Cardiac septum (tissue), 1 donor: ENCODE results near the gene UVSSA. TPM values are rescaled to one million over a fixed set of nuclear protein-coding genes. Genes with fewer than 3 reads are reported as not detected.
"Not testable (repeated sequence)": the region's sequence is repeated elsewhere in the genome, so short reads cannot be mapped to it uniquely, and the experiment has no call there.

Experiments
- DNase-seq: peaks from one replicate; pipeline ENCODE4 v3.0.0-alpha.2; 2020; ENCODE audit warnings: low spot score
- intact Hi-C: fragments of 100-400 bp; cut with DNase I; formaldehyde crosslinking; loops from one replicate; pipeline ENCODE4 v1.14.0; 2022
- total RNA-seq: library from RNA; stranded (reverse); fragmentation: NEBNext Ultra II Directional; extraction: Animal tissue kit (Norgen Biotek cat#: 25700); gene quantifications from one replicate; pipeline ENCODE4 v1.2.1, GENCODE V29; 2021
- donor health status: DM: no; HTN: no; CAD: no.

UVSSA gene
- total RNA-seq, 1 donor from 2014 or later: 10.4 TPM

DNA sequence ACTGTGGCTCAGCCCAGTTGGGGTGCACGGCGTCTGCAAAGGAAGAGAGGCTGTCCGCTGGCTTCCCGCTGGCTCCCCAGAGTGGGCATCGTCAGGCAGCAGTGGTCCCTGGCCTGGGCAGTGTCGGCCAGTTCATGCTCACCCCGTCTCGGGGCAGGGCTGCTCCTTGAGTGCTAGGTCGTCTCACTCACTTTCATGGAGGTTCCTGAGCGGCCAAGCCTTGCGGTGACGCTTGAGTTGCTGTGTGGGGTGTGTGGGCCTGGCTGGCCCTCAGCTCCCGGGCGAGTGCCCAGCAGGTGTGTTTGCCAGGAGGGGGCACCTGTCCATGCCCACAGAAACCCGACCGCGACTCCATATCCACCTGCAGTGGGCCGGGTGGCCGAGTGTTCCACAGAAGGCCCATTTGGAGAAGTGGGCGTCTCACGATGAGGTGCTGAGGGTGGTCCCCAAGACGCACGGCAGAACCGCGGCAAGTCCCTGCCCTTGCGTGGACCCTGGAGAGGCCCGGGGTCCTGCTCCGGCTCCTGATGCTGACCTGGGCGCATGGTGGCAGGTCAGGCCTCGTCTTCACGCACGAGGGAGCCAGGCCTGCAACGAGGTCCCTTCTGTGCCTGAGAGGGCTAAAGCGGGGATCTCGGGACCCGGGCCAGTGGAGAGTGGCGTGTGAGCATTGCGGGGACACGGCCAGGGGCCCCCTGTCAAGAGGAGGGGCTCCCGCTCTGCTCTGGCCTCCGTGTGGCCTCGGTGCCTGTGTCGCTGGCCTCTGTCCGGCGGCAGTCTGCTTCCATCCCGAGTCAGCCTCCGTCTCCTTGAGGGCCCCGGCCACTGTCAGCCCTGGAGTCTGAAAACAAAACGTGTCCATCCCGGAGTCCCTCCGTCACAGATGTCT, 18.5 kb upstream of the UVSSA start:
- intact Hi-C loops: no loop called here
- DNase-seq: no peak

DNA sequence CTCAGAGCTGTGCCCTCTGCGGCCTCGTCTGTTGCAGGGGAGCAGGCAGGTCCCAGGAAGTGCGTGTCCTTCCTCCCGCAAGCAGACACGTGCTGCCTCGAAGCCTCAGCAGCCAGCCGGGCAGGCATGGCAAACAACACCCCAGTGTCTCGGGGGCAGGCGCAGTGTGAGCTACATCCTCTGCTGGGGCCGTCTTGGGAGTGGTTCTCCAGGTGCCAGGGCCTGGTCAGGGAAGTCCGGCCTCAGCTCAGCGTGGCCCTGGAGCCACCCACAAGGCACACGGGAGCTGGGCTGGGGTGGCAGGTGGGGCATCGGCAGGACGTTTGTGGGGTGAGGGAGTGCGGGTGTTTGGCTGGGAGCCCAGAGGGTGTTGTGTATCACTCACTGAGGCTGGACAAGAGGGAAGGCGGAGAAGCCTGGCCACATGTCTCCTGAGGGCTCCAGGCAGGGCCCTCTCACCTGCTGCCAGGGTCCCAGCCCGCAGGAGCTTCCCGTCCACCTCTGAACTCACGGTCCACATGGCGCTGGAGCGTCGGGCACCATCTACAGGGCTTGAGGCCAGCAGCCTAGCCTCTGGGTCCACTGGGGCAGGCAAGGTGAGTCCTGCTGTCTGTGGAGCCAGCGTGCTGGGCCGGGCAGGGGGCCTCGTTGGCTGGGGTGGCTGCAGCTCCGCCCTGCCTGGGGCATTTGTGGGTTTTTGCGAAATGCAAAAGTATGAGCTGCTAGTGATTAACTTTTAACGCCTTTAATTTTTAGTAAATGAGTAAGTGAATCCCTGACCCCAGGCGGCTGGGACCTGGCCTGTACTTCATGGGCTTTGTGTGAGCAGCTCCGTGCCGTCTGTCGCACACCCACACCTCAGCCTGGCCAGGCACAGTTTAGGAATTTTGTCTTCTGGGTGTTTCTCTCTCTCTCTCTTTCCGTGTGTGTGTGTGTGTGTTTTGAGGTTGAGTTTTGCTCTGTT, 17.3 kb upstream of the UVSSA start:
- intact Hi-C loops: no loop called here
- DNase-seq: no peak

DNA sequence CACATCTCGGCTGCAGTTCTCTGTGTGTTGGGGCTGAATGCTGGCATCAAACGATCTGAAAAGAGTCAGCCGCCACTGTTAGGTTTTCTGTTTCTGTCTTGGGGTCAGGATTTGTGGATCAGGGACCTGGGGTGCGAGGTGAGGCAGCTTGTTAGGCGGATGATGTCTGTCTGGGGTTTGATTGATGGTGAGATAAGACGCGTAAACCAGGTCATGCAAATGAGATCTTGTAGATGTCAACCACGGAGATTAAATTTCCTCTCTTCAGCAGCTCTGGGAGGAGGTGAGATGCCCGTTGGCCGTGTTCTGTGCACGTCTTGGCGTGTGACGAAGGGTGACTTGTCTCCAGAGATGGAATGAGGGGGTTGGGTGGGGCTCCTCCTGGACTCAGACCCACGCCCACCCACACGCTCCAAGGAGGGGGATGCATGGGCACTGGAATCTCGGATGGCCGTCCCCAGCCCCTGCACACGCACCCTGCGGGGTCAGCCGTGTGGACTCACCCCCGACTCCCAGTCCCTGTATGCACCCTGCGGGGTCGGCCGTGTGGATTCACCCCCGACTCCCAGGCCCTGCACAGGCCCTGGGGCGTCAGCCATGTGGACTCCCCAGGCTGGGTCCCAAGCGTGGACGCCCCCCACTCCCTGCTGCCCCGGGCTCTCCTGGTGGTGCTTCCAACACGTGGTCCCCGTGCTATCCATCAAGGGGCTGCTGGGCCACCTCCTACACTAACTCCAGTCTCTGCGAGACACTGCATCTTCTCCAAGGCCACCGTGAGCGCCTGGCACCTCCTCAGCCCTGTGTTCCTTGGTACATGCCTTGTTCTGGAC, 16.0 kb upstream of the UVSSA start:
- no peak for DNase-seq
- intact Hi-C loops: no loop called here

DNA sequence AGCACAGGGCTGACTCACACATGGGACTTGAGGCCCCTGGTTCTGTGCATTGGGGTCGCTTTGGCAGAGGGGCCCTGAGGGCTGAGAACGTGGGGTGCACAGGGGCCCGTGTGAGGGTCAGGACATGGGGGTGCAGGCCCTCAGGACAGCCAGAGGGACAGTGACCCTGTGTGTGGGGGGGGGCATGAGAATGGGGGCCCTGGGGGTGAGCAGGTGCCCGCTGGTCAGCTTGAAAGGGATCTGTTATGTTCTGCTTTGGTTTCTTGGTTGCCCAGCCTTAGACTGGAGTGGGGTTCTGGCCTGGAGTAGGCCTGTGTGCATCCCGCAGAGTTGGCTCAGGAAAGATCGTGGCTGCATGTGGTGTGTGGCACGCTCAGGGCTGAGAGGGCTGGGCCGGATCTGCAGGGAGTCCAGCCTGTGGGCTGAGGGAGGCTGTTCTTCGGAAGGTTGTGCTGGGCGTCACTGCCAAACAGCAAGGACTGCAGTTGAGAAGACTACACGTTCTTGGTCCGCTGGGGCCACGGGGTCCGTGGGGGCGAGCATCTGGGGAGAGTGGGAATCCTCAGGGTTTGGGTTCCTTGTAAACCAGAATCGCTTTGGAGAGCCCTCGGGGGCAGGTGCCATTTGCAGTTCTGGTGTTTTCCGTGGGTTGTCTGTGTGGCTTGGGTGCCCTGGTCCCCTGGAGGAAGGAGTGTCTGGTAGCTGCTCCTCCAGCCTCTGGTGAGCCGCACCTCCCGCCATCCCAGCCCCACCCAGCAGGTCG, 15.2 kb upstream of the UVSSA start:
- DNase-seq: no peak
- intact Hi-C loops: no loop called here

DNA sequence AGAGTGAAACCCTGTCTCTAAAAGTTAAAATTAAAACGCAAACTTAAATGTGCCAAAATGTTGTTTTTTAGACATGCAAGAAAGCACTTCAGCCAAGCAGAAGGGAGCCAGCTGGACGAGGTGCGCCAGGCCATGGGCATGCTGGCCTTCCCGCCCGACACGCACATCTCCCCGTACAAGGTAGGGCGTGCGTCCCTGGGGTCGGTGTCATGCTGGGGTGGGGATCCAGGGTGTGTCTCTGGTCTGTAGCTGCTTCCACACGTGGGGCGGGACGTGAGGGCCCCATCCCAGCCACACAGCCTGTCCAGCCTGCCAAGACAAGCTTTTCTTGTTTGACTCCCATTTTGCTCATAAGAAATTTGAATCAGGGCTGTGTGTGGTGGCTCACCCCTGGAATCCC, 14.3 kb upstream of the UVSSA start:
- no peak for DNase-seq
- intact Hi-C loops: no loop called here

DNA sequence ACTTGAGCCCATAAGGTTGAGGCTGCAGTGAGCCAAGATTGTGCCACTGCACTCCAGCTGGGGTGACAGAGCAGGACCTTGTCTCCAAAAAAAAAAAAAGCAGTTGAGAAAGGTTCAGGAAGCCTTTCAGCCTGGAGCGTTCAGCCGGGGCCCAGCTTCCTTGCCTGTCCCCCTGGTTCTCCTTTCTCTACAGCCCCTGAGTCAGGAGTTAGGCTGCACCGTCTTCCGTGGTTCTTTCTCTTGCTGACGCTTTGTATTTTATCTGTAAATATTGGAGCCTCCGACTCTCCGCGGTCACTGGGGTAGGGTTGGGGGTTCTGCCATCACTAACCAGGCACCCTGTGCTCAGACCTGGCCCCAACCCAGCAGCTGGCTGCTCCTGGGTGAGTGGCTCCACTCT, 13.8 kb upstream of the UVSSA start:
- DNase-seq: no peak
- intact Hi-C loops: no loop called here

DNA sequence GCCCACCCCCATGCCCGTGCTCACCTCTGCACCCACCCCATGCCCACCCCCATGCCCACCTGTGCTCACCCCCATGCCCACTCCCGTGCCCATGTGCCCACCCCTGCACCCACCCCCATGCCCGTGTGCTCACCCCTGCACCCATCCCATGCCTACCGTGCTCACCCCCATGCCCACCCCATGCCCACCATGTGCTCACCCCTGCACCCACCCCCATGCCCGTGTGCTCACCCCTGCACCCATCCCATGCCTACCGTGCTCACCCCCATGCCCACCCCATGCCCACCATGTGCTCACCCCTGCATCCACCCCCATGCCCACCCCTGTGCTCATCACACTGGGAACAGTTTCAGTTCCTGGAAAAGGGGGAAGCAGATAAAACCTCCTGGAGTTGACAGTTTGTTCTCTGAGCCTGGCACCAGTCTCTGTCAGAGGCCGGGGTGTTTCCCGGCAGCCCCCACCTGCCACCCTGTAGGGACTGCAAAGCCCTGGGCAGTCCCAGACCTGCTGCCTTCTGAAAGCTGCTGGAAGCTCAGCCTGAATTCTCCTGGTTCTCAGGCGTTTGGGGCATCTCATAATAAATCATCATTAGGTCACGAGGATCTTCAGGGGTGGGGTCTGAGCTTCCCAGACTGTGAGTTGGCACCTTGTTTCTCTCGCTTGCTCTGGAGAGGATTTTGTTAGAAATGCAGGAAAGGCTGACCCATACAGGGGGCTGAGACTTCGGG, 13.0 kb upstream of the UVSSA start:
- DNase-seq, intact Hi-C loops: not testable (repeated sequence)

DNA sequence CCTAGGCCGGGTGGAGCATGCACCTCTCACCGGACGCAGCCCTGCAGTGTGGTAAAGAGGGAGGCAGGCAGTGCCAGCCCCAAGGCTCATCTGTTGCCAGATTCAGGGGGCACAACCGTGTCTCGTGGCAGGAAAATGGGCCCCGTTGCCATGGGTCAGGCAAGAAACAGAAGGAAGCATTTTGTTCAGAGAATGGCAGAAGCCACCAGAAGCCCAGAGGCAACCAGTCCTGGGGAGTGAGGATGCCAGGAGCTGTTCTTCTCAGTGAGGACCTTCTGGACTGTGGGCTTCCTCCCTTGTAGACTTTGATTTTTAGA, 12.5 kb upstream of the UVSSA start:
- intact Hi-C loops: no loop called here
- no peak for DNase-seq

DNA sequence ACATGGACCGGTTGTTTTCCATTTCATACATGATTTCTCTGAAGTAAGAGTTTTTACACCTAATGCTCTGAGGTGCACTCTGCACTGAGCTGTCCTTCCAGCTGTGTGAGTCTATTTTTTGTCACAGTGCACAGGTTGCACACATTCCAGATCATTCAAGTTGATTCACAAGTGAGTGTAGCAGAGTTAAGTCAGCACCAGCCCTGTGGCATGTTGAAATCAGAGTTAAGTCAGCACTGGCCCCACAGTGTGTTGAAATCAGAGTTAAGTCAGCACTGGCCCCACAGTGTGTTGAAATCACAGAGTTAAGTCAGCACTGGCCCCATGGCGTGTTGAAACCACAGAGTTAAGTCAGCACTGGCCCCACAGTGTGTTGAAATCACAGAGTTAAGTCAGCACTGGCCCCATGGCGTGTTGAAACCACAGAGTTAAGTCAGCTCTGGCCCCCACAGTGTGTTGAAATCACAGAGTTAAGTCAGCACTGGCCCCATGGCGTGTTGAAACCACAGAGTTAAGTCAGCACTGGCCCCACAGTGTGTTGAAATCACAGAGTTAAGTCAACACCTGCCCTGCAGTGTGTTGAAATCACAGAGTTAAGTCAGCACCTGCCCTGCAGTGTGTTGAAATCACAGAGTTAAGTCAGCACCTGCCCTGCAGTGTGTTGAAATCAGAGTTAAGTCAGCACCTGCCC, 11.7 kb upstream of the UVSSA start:
- intact Hi-C loops, DNase-seq: not testable (repeated sequence)

DNA sequence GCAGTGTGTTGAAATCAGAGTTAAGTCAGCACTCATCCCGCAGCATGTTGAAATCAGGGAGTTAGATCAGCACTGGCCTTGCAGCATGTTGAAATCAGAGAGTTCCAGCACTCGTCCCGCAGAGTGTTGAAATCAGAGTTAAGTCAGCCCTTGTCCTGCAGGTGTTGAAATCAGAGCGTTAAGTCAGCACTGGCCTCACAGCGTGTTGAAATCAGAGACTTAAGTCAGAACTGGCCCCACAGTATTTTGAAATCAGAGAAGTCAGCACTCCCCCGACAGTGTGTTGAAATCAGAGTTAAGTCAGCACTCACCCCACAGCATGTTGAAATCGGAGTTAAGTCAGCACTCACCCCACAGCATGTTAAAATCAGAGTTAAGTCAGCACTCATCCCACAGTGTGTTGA, 10.9 kb upstream of the UVSSA start:
- intact Hi-C loops: no loop called here
- no peak for DNase-seq

DNA sequence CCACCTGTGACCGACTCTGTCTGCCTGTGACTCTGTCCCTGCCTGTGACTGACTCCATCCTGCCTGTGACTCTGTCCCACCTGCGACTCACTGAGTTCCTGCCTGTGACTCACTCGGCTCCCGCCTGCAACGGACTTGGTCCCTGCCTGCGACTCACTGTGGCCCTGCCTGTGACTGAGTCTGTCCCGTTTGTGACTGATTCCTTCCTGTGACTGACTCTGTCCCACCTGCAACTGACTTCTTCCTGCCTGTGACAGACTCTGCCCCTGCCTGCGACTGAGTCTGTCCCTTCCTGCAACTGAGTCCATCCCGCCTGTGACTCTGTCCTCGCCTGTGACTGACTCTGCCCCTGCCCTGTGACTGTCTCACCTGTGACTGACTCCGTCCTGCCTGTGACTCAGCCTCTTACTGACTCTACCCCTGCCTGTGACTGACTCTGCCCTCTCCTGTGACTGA, 9.6 kb upstream of the UVSSA start:
- intact Hi-C loops: no loop called here
- DNase-seq: no peak

DNA sequence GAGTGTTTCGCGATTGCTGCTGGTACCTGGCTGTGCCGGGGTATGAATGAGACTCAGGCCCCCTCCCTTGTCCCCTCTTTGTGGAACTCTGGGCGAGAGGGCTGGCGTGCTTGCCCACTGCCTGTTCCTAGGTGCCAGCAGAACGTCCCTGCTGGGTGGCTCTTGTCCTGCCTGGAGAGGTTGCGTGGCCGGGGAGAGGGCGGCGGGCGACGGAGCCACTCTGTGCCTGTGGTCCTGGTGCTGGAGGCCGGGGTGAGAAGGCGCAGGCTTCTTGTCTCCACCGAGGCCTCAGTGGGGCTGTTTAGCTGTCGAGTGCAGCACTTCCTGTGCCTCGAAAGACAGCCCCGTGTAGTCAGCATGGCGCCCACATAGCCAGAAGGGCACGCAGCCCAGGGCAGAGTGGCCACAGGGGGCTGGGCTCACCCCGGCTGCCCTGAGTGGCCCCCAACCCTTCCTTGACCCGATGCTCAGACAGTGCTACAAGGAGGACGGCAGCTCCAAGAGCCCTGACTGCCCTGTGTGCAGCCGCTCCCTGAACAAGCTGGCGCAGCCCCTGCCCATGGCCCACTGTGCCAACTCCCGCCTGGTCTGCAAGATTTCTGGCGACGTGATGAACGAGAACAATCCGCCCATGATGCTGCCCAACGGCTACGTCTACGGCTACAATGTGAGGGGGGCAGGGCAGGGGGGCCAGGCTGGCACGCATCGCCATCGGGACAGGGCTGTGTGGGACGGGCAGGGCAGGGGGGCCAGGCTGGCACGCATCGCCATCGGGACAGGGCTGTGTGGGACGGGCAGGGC, 8.9 kb upstream of the UVSSA start:
- intact Hi-C loops: no loop called here
- no peak for DNase-seq

DNA sequence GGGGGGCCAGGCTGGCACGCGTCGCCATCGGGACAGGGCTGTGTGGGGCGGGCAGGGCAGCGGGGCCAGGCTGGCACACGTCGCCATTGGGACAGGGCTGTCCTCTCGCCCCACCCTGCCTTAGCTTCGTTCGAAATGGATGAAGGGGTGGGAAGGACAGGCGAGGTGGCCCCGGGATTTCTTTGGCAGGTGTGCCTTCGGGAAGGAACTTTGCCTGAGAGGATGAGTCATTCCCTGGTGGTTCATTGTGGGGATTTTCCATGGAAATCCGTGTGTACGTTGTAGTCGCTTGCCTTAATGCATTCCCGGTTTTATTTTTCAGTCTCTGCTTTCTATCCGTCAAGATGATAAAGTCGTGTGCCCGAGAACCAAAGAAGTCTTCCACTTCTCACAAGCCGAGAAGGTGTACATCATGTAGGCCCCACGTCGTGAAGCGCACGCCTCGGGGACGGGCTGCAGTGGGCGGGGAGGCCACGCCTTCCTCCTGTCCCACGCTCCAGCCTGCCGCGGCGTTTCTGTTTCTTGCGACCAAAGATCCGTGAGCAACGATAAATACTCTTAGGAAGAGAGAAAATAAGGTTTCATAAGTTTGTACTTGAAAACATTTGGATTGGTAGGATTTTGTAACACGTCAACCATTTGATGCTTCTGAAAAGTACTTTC, 8.1 kb upstream of the UVSSA start:
- intact Hi-C loops: no loop called here
- no peak for DNase-seq

DNA sequence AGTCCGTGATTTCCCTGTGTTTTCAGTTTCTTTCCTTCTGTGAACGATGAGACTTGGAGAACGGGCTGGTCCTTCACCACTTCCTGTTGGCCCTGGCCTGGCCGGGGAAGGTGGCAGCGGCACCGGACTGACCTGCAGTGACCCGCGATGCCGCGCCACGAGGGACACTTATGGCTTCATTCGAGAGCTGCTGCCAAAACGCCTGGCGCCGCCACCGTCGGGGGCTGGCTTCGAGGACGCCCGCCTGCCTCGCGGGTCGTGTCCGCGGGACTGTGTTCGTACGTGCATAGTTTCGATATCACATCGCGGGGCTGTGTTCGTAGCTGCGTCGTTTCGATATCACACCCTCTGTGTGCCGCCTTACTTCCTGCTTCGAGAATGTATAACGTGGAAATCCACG, 7.5 kb upstream of the UVSSA start:
- no peak for DNase-seq
- intact Hi-C loops: no loop called here

DNA sequence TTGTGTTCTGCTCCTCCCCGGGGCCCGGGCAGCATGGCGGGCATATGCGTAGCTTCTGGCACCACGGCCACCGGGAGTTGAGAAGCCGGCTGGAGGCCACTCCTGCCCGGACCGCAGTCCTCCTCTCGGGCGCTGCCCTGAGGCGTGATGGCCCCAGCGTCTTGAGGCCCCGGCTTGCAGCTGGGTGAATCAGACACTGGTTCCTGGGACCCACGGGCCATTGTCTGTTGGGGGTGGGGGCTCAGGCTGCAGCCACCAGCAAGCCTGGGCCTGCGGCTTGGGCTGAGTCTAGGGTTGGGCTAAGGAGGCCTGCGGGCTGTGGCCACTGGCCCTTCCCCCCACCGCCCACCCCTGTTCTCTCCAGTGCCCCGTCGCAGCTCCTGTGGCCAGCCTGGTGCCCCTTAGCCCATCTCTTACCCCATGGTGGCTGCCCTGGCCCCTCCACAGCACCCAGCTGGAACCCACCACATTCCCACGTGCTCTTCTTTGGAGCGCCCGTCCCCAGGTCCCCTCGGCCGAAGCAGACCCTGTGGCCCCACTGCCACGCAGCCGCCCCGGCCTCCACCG, 6.7 kb upstream of the UVSSA start:
- DNase-seq: no peak
- intact Hi-C loops: no loop called here

DNA sequence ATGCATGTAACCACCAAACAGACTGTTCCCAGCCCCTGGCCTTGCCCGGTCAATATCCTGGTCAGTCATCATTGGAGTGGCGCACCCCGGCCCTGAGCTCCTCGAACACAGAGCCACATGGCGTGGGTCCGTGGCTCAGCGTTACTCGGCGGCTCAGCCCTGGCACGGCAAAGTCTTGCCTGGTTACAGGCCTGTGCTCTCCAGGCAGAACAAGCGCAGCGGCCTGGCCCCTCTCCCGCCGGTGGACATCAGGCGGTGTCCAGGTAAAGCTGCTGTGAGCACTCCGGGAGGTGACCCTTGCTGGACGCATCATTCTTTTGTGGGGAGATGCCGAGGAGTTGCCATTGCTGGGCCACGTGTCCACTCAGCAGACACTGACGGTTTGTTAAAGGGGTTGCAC, 6.1 kb upstream of the UVSSA start:
- DNase-seq: no peak
- intact Hi-C loops: no loop called here
